Activated CD4-positive, alpha-beta T cell treated with anti-CD3 and anti-CD28 coated beads, Interleukin-2, amount 10 ng/mL, durations not matched to agents 7 days and 5 days (primary cell): ENCODE results near the gene LATS1. TPM values are rescaled to one million over a fixed set of nuclear protein-coding genes. Genes with fewer than 3 reads are reported as not detected.
"Not testable (repeated sequence)": the region's sequence is repeated elsewhere in the genome, so short reads cannot be mapped to it uniquely, and the experiment has no call there.

Experiments
- CTCF ChIA-PET: fragments of 350-600 bp; sonication (Branson Sonifier 250); formaldehyde crosslinking; loops from one replicate; lab custom pipeline; 2021; ENCODE audit warnings: antibody characterized with exemption; lab: Charles Lee
- POLR2A ChIA-PET: fragments of 350-600 bp; sonication (Branson Sonifier 250); formaldehyde crosslinking; loops from one replicate; lab custom pipeline; 2021; ENCODE audit warnings: antibody characterized with exemption; lab: Charles Lee
- DNase-seq: peaks from one replicate; pipeline ENCODE4 v3.0.0-alpha.2; 2020
- H3K27ac Mint-ChIP-seq: one replicate; pipeline ENCODE4 v1.8.0; 2021; ENCODE audit warnings: mild to moderate bottlenecking, moderate library complexity, mixed read lengths
- H3K27me3 Mint-ChIP-seq: one replicate; pipeline ENCODE4 v1.8.0; 2021; ENCODE audit warnings: mixed read lengths
- H3K36me3 Mint-ChIP-seq: one replicate; pipeline ENCODE4 v1.8.0; 2021; ENCODE audit warnings: low read depth, mixed read lengths
- H3K4me1 Mint-ChIP-seq: one replicate; pipeline ENCODE4 v1.8.0; 2021; ENCODE audit warnings: mixed read lengths
- H3K4me3 Mint-ChIP-seq: one replicate; pipeline ENCODE4 v1.8.0; 2021; ENCODE audit warnings: mild to moderate bottlenecking, moderate library complexity, mixed read lengths
- H3K9me3 Mint-ChIP-seq: one replicate; pipeline ENCODE4 v1.8.0; 2021; ENCODE audit warnings: mixed read lengths
- total RNA-seq, 2 experiments: library from RNA; stranded (reverse); gene quantifications; one replicate each; pipeline ENCODE4 v1.2.3, GENCODE V29; 2021

Gene LATS1
- total RNA-seq, 2 experiments from 2014 or later = 34.9 to 37.3 TPM

DNA sequence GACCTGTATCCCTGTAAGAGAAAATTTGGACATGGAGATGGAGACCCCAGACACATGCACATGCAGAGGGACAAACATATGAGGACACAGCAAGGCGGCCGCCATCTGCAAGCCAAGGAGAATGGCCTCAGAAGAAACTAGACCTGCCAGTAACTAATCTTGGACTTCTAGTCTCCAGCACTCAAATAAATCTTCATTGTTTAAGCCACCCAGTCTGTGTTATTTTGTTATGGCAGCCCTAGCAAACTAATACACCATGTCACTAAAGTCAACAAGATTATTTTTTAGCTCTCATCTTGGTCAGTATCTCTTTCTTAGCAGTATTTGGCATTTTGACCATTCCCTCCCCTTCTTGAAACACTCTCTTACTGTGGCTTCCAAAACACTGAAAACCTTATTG, 26.7 kb downstream of the LATS1 start:
- no peaks in the 10 kb centered on the region for H3K27me3 Mint-ChIP-seq
- H3K36me3 Mint-ChIP-seq = peaks cover 43% of the 10 kb centered on the region
- no peaks in the 10 kb centered on the region for H3K9me3 Mint-ChIP-seq
- CTCF ChIA-PET = no interaction called here
- DNase-seq = no peak
- no peak overlapping the region for H3K4me3 Mint-ChIP-seq
- H3K4me1 Mint-ChIP-seq = peaks cover 26% of the 10 kb centered on the region
- H3K27ac Mint-ChIP-seq = no peak overlapping the region
- POLR2A ChIA-PET = no interaction called here

DNA sequence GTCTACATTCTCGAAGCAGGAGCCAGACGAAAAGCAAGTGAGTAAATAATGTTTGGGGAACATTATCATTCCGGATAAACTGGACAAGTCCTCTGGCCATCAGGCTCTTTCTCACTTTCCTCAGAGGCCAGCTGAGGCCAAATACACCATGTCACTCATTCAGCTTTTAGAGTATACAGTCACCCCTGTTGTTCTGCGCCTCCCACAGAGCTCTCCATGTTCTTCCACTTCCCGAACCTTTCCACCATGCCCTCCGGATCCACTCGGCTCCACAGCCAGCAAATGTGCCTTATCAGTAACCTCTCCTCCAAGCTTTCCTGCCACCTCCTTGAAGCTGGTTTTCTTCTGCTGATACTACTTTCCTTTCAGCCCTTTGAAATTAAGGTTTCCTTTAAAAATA, 31.7 kb downstream of the LATS1 start:
- Mint-ChIP-seq H3K27me3 (no peaks in the 10 kb centered on the region), H3K4me3 (no peak overlapping the region), H3K9me3 (no peaks in the 10 kb centered on the region), H3K27ac (peak overlapping the region; percentile 34), H3K4me1 (peaks cover 32% of the 10 kb centered on the region), H3K36me3 (peaks cover 37% of the 10 kb centered on the region)
- CTCF ChIA-PET = interaction anchor here (0.7 to 0.9 kb wide), 2 partner anchors 26 to 32 kb away, joined by 3 to 4 read pairs; no protein-coding TSS in a partner anchor
- no peak for DNase-seq
- POLR2A ChIA-PET = interaction anchor here (0.7 kb wide), 2 partner anchors 32 to 111 kb away, joined by 4 to 17 read pairs; partner anchors contain the start of gene LATS1

DNA sequence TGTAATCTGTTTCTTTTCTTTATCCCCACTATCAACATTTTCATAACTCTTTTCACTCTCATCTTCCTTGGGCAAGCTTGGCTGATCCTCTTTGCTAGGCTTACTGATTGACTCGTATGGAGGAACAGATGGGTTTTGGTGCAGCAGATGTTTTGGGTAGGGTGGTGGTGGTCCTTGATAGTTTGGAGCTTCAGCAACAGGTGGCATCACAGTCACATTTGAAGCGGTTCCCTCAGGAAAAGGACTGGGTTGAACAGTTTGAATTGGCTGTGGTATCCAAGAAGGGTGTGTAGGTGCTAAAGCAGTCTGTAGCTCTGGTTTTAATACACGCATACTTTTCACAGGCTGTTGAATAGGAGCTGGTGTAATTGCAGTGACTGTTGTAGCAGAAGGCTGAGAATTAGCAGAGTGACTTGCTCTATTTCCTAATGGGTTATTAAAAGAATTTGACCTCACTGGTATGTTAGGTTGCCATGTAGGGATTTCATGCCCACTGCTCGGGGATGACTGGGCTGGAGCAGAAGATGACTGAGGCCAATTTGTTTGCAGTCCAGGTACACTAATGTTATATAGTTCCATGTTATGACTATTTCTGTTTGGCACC, 34.5 kb downstream of the LATS1 start:
- DNase-seq = no peak
- Mint-ChIP-seq H3K36me3 (peaks cover 41% of the 10 kb centered on the region), H3K9me3 (no peaks in the 10 kb centered on the region), H3K27me3 (no peaks in the 10 kb centered on the region), H3K27ac (no peak overlapping the region), H3K4me3 (no peak overlapping the region), H3K4me1 (peaks cover 21% of the 10 kb centered on the region)
- POLR2A ChIA-PET = no interaction called here
- CTCF ChIA-PET = no interaction called here

DNA sequence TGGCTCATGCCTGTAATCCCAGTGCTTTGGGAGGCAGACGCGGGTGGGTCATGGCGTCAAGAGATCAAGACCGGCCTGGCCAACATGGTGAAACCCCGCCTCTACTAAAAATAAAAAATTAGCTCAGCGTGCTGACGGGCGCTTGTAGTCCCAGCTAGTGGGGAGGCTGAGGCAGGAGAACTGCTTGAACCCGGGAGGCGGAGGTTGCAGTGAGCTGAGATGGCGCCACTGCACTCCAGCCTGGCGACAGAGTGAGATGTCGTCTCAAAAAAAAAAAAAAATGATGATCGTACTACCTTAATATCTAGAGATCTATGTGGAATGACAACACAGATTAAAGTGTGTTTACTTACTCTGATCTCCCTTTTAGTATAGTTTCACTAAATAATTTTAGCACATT, 36.1 kb downstream of the LATS1 start:
- H3K27me3 Mint-ChIP-seq, H3K27ac Mint-ChIP-seq, H3K4me3 Mint-ChIP-seq, DNase-seq, POLR2A ChIA-PET, H3K9me3 Mint-ChIP-seq, CTCF ChIA-PET: not testable (repeated sequence)
- peaks cover 49% of the 10 kb centered on the region for H3K36me3 Mint-ChIP-seq
- H3K4me1 Mint-ChIP-seq = peaks cover 14% of the 10 kb centered on the region

DNA sequence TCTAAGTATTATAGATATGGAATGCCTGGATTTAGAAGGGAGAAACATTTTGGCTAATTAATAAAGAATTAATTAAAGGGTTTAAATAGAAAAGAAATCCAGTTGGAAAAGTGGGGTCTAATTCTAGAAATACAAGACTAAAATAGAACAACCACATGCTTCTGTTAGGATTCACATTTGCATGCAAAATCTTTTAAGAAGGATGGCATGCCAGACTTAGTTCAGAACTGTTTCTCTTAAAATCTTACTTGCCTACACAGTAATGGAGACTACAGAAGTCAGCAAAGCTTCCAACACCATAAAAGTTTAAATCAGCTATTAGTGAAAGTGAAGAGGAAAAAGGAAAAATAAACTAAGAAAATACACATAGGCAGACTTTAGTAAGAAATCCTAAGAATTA, 36.7 kb downstream of the LATS1 start:
- no peaks in the 10 kb centered on the region for H3K27me3 Mint-ChIP-seq
- no peaks in the 10 kb centered on the region for H3K9me3 Mint-ChIP-seq
- H3K36me3 Mint-ChIP-seq = peaks cover 48% of the 10 kb centered on the region
- no peak for DNase-seq
- no peak overlapping the region for H3K27ac Mint-ChIP-seq
- no peak overlapping the region for H3K4me3 Mint-ChIP-seq
- CTCF ChIA-PET = no interaction called here
- peaks cover 7% of the 10 kb centered on the region for H3K4me1 Mint-ChIP-seq
- POLR2A ChIA-PET = no interaction called here

DNA sequence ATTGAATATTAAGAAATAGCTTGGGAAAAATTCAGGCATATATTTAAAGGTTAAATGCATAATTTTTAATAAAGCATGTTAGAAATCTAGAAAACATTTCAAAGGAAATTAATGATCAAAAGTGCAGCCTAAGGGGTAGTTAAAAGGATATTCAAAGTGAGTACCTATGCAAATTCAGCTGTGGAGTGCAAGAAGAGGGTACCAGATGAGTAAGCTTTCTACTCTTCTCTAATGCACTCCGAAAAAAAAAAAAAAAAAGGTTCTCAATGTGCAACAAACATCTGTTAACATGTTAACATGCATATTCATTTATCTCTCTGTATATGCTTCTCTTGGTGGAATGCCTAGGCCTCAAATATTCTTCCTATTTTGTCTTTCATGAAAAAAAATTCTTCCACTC, 37.4 kb downstream of the LATS1 start:
- peaks cover 50% of the 10 kb centered on the region for H3K36me3 Mint-ChIP-seq
- no peaks in the 10 kb centered on the region for H3K9me3 Mint-ChIP-seq
- H3K27ac Mint-ChIP-seq = no peak overlapping the region
- no peak overlapping the region for H3K4me3 Mint-ChIP-seq
- peaks cover 3% of the 10 kb centered on the region for H3K4me1 Mint-ChIP-seq
- ChIA-PET POLR2A (interaction anchor here (0.6 kb wide), 1 partner anchor 16 kb away, joined by 5 read pairs; no protein-coding TSS in a partner anchor), CTCF (interaction anchor here (0.5 to 0.7 kb wide), 2 partner anchors 142 to 497 kb away, joined by 3 to 4 read pairs; no protein-coding TSS in a partner anchor)
- DNase-seq = no peak
- H3K27me3 Mint-ChIP-seq = no peaks in the 10 kb centered on the region

DNA sequence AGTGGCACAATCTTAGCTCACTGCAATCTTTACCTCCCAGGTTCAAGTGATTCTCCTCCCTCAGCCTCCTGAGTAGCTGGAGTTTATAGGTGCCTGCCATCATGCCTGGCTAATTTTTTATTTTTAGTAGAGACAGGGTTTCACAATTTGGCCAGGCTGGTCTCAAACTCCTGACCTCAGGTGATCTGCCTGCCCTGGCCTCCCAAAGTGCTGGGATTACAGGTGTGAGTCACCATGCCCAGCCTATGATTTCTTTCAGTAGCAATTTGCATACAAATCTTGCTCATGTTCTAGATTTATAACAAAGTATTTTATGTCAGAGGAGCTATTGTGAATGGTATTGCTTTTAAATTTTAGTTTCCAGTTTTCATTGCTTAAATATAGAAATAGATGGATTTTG, 45.6 kb downstream of the LATS1 start:
- peak overlapping the region; percentile 41 for H3K27ac Mint-ChIP-seq
- H3K36me3 Mint-ChIP-seq = peaks cover 63% of the 10 kb centered on the region
- CTCF ChIA-PET = interaction anchor here (0.6 to 1.2 kb wide), 4 partner anchors 60 to 644 kb away, joined by 3 to 4 read pairs (median 4); partner anchors contain the start of gene ZC3H12D
- H3K4me3 Mint-ChIP-seq, H3K27me3 Mint-ChIP-seq, H3K4me1 Mint-ChIP-seq, DNase-seq, POLR2A ChIA-PET, H3K9me3 Mint-ChIP-seq: not testable (repeated sequence)

DNA sequence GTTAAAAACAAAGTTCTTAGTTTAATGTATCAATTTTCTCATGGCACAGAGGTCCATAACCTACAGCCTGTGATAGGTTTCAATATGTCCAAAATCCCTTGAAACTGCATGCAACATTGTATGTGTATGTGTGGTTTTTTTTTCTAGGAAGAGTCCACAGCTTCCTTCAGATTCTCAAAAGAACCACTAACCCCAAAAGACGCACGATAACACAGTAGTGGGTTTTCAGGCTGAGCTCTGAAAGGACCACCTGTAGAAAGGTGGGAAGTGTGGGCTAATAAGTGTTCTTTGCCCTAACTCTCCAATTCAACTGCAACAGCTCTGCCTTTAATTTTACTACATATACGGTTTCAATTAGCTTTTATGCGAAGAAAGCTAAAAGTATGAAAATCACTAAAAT, 57.9 kb downstream of the LATS1 start:
- no peak overlapping the region for H3K4me3 Mint-ChIP-seq
- no peak for DNase-seq
- H3K36me3 Mint-ChIP-seq = peaks cover 48% of the 10 kb centered on the region
- H3K9me3 Mint-ChIP-seq = no peaks in the 10 kb centered on the region
- H3K27me3 Mint-ChIP-seq = no peaks in the 10 kb centered on the region
- ChIA-PET CTCF (interaction anchor here (0.9 to 1.3 kb wide), 6 partner anchors 9 to 162 kb away, joined by 3 to 4 read pairs (median 3); no protein-coding TSS in a partner anchor), POLR2A (interaction anchor here (0.6 kb wide), 1 partner anchor 53 kb away, joined by 9 read pairs; no protein-coding TSS in a partner anchor)
- no peak overlapping the region for H3K27ac Mint-ChIP-seq
- H3K4me1 Mint-ChIP-seq = peaks cover 17% of the 10 kb centered on the region

DNA sequence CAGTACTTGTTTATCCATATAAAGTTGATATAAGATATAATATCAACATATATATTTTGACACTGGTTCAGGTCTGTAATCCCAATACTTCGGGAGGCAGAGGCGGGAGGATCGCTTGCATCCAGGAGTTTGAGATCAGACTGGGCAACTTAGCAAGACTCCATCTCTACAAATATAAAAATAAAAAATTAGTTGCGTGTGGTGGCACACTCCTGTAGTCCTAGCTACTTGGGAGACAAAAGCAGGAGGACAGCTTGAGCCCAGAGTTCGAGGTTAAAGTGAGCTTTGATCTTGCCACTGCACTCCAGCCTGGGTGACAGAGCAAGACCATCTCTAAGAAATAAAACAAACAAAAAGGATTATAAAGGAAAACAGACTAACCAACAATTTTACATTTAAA, 60.5 kb downstream of the LATS1 start:
- H3K36me3 Mint-ChIP-seq = peaks cover 32% of the 10 kb centered on the region
- no peak for DNase-seq
- CTCF ChIA-PET = no interaction called here
- peaks cover 17% of the 10 kb centered on the region for H3K4me1 Mint-ChIP-seq
- no peak overlapping the region for H3K27ac Mint-ChIP-seq
- no peaks in the 10 kb centered on the region for H3K27me3 Mint-ChIP-seq
- POLR2A ChIA-PET = no interaction called here
- H3K9me3 Mint-ChIP-seq = no peaks in the 10 kb centered on the region
- no peak overlapping the region for H3K4me3 Mint-ChIP-seq

DNA sequence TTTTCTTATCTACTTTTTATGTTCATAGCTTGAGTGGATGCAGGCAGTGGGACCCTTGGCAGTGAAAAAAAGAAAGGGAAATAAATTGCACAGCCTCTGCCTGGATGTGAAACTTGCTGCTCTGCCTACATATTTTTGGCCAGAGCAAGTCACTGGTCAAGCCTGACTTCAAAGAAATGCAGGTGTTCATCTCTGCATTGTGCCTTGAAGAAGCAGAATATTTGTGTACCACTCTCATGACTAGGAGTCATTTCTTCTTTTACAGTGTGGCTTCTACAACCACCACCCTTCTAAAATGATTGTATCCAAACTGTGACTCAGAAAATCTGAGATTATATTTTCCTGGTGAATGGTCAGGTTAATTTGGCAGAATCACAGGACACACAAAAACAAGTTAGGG, 66.8 kb downstream of the LATS1 start:
- Mint-ChIP-seq H3K27me3 (no peaks in the 10 kb centered on the region), H3K27ac (no peak overlapping the region), H3K36me3 (peaks cover 7% of the 10 kb centered on the region), H3K4me3 (no peak overlapping the region), H3K4me1 (peaks cover 19% of the 10 kb centered on the region), H3K9me3 (no peaks in the 10 kb centered on the region)
- ChIA-PET POLR2A (no interaction called here), CTCF (interaction anchor here (1.6 kb wide), 1 partner anchor 10 kb away, joined by 3 read pairs; no protein-coding TSS in a partner anchor)
- DNase-seq = no peak

DNA sequence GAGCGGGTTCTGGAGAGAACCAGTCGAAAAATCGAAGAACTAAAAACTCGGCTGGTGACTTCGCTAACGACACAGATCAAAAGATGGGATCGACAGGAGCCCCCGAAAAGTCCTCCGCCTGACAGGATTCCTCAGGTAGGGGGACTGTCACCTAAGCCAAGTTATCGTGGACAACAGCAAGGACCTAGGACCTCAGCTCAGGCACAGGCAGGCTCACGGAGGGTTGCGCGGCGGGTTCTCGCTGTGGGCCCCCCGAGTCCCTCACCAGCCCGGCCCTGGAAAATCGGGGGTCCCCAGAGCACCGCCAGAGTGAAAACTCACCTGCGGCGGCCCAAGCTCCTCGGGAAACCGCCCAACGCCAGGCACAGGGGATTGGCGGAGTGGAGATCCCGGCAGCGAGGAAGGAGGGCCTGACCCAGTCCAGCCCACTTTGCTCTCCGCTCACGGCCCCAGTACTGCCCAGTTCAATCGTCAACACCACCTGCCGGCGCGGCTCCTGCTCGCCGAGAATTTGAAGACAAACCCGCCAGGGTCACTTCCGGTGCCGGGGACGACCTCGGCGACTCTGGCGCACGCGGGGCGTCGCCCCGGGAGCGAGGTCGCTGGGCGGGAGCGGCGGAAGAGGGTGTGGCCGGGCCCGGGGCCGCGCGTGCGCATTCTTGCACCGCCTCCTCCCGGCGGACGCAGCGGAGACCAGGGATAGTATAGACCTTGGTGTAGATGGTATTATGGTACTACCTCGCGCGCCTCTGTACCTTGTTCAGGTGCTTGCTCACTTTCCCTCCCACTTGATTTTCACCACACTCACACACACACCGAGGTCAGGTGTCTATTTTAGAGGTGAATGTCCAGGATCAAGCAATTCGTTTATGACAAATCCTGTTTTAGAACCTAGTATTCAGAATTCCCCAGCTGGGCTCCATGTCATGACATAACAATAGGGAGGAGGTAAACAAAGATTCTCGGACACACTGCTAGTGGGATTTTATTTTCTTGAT, 69.5 kb downstream of the LATS1 start, which contains the start of gene KATNA1:
KATNA1 (minus strand) TSS at position 567 of the 998 bp plus-strand sequence. CDS start 10,167 bp downstream, outside the sequence.
- Mint-ChIP-seq H3K4me3 (peak within 1 kb of the TSS; percentile 81), H3K27ac (peak within 1 kb of the TSS; percentile 91), H3K9me3 (no peaks in the 10 kb centered on the region), H3K27me3 (no peaks in the 10 kb centered on the region), H3K36me3 (peaks cover 8% of the 10 kb centered on the region), H3K4me1 (peaks cover 33% of the 10 kb centered on the region)
- ChIA-PET POLR2A (interaction anchor here (0.7 kb wide), 1 partner anchor 69 kb away, joined by 3 read pairs; the partner anchor contains the start of gene LATS1), CTCF (no interaction called here)
- peak; percentile 89 for DNase-seq

DNA sequence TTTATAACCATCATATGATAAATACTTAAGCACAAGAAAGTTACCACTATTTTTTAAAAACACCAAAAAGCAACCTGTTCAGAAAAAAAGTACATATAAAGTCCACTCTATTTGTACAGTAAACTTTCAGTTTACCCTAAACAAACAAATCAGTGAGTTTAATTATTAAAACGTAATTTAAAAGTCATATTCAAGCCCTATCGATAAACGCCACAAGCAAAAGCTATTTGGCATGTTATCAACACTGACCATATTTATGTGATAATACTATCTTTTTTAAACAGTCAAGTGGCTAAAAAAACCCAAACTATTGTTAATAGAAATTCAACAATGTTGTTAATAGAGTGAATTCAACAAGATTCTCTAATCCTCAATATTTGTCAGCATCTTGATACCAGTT, 71.3 kb downstream of the LATS1 start:
- H3K4me3 Mint-ChIP-seq = peak overlapping the region; percentile 81
- H3K36me3 Mint-ChIP-seq = peaks cover 10% of the 10 kb centered on the region
- POLR2A ChIA-PET = no interaction called here
- H3K27ac Mint-ChIP-seq = no peak overlapping the region
- peaks cover 36% of the 10 kb centered on the region for H3K4me1 Mint-ChIP-seq
- H3K27me3 Mint-ChIP-seq = no peaks in the 10 kb centered on the region
- CTCF ChIA-PET = no interaction called here
- no peak for DNase-seq
- no peaks in the 10 kb centered on the region for H3K9me3 Mint-ChIP-seq
